HCT116 (cell line): ENCODE measurements around the gene PPM1H.

Source experiments
- POLR2A ChIP-seq: IDR thresholded peaks from 2 replicates; pipeline ENCODE4 v1.7.0; 2011; ENCODE audit warnings: borderline replicate concordance; ENCODE audit not compliant: insufficient read depth, insufficient read length; ENCODE audit errors: extremely low read depth
- SIN3A ChIP-seq: IDR thresholded peaks from 2 replicates; pipeline ENCODE4 v1.6.1; 2012; ENCODE audit warnings: low read depth
- TF ChIP-seq, protein P1 (sequence below), 3 experiments: fragments of 200-600 bp in 1 of 3; sonication (generic) in 1 of 3; IDR thresholded peaks in 2 of 3; conservative IDR thresholded peaks in 1 of 3; 2 replicates each; pipeline ENCODE4 v1.5.1; 2012 to 2017; ENCODE audit warnings: low read depth in 2 of 3, low read length in 2 of 3, antibody characterized with exemption in 1 of 3, borderline replicate concordance in 1 of 3, control low read depth in 1 of 3, mild to moderate bottlenecking in 1 of 3, mixed read lengths in 1 of 3, mixed run types in 1 of 3, moderate library complexity in 1 of 3; ENCODE audit not compliant: insufficient read depth in 1 of 3
- TF ChIP-seq, protein P2 (sequence below): IDR thresholded peaks from 2 replicates; pipeline ENCODE4 v1.6.1; 2012
- TF ChIP-seq, protein P3 (sequence below): IDR thresholded peaks from 2 replicates; pipeline ENCODE4 v1.6.1; 2012; ENCODE audit warnings: low read depth

DNA sequence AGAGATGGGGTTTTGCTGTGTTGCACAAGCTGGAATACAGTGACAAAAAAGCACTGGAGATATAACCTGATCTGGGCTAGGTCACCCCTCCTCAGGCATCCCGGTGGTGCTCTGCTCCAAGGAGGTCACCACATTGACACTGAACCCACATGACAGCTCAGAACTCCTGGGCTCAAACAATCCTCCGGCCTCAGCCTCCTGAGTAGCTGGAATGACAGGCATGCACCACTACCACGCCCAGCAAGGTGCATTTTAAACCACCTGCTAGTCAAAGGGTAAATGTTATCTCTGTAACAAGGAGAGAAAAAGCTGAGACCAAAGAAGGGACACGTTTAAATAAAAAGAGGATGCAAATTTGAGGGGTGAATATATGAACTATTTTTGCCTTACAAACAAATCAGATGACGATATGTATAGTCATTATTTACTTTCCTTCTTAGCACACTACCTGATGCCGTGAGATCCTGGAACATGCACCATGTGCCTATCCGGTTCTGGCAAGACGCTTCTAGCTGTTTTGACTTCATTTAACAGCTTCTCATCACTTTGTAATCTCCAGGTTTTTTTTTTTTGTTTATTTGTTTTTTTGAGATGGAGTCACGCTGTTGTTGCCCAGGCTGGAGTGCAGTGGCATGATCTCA is 135.1 kb downstream of the PPM1H start:
- TF ChIP-seq, protein P1, sequence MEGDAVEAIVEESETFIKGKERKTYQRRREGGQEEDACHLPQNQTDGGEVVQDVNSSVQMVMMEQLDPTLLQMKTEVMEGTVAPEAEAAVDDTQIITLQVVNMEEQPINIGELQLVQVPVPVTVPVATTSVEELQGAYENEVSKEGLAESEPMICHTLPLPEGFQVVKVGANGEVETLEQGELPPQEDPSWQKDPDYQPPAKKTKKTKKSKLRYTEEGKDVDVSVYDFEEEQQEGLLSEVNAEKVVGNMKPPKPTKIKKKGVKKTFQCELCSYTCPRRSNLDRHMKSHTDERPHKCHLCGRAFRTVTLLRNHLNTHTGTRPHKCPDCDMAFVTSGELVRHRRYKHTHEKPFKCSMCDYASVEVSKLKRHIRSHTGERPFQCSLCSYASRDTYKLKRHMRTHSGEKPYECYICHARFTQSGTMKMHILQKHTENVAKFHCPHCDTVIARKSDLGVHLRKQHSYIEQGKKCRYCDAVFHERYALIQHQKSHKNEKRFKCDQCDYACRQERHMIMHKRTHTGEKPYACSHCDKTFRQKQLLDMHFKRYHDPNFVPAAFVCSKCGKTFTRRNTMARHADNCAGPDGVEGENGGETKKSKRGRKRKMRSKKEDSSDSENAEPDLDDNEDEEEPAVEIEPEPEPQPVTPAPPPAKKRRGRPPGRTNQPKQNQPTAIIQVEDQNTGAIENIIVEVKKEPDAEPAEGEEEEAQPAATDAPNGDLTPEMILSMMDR (IDR thresholded peaks at IDR 0.05 in 2 of 3, conservative IDR thresholded peaks at IDR 0.05 in 1 of 3; ENCODE audit: borderline replicate concordance in 1 of 3, insufficient read depth in 1 of 3, low read depth in 2 of 3, low read length in 2 of 3) = no peak
- TF ChIP-seq, protein P2, sequence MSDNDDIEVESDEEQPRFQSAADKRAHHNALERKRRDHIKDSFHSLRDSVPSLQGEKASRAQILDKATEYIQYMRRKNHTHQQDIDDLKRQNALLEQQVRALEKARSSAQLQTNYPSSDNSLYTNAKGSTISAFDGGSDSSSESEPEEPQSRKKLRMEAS = no peak
- TF ChIP-seq, protein P3, sequence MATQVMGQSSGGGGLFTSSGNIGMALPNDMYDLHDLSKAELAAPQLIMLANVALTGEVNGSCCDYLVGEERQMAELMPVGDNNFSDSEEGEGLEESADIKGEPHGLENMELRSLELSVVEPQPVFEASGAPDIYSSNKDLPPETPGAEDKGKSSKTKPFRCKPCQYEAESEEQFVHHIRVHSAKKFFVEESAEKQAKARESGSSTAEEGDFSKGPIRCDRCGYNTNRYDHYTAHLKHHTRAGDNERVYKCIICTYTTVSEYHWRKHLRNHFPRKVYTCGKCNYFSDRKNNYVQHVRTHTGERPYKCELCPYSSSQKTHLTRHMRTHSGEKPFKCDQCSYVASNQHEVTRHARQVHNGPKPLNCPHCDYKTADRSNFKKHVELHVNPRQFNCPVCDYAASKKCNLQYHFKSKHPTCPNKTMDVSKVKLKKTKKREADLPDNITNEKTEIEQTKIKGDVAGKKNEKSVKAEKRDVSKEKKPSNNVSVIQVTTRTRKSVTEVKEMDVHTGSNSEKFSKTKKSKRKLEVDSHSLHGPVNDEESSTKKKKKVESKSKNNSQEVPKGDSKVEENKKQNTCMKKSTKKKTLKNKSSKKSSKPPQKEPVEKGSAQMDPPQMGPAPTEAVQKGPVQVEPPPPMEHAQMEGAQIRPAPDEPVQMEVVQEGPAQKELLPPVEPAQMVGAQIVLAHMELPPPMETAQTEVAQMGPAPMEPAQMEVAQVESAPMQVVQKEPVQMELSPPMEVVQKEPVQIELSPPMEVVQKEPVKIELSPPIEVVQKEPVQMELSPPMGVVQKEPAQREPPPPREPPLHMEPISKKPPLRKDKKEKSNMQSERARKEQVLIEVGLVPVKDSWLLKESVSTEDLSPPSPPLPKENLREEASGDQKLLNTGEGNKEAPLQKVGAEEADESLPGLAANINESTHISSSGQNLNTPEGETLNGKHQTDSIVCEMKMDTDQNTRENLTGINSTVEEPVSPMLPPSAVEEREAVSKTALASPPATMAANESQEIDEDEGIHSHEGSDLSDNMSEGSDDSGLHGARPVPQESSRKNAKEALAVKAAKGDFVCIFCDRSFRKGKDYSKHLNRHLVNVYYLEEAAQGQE = no peak
- TF ChIP-seq SIN3A (no peak), POLR2A (no peak)
